GM21515 (cell line): ENCODE results near the gene GP1BB.
A peak's percentile ranks its signal among the peaks of the same experiment; 100 is the strongest.

Experiments
- ATAC-seq: cut with Tn5 transposase; IDR thresholded peaks from one replicate; pipeline ENCODE4 v1.9.1; 2021; ENCODE audit not compliant: unreplicated experiment

GP1BB gene

GRCh38 chr22:19713650-19714311 lies 9.6 kb upstream of the GP1BB start:
- no peak for ATAC-seq

GRCh38 chr22:19714312-19715187 lies 8.8 kb upstream of the GP1BB start, which contains the start of gene SEPTIN5:
Gene SEPTIN5 (plus strand): TSS chr22:19714503. CDS start chr22:19714589, 86 bp downstream.
- no peak for ATAC-seq

GRCh38 chr22:19715188-19715930 lies 8.0 kb upstream of the GP1BB start:
- no peak for ATAC-seq

GRCh38 chr22:19716041-19716828 lies 7.1 kb upstream of the GP1BB start:
- ATAC-seq = no peak

- no peak for ATAC-seq
Measured at GRCh38 chr22:19716829-19717105, 6.6 kb upstream of the GP1BB start.

- ATAC-seq = no peak
Measured at GRCh38 chr22:19717181-19717580, 6.2 kb upstream of the GP1BB start.

- ATAC-seq = peak; percentile 54
Measured at GRCh38 chr22:19717691-19718455, 5.5 kb upstream of the GP1BB start.

- no peak for ATAC-seq
Measured at GRCh38 chr22:19718456-19719049, 4.8 kb upstream of the GP1BB start.

GRCh38 chr22:19719050-19719482 lies 4.3 kb upstream of the GP1BB start:
- ATAC-seq = no peak

- no peak for ATAC-seq
Measured at GRCh38 chr22:19719488-19720021, 3.8 kb upstream of the GP1BB start.

- no peak for ATAC-seq
Measured at GRCh38 chr22:19720150-19720827, 3.0 kb upstream of the GP1BB start.

GRCh38 chr22:19720999-19721329 lies 2.4 kb upstream of the GP1BB start:
- ATAC-seq = no peak

GRCh38 chr22:19721330-19722177 lies 1.8 kb upstream of the GP1BB start:
- ATAC-seq = no peak

- no peak for ATAC-seq
Measured at GRCh38 chr22:19722178-19722981, 959 bp upstream of the GP1BB start.

- ATAC-seq = no peak
Measured at GRCh38 chr22:19722982-19723231, 432 bp upstream of the GP1BB start.

GRCh38 chr22:19723983-19724827 lies 866 bp downstream of the GP1BB start:
- no peak for ATAC-seq
